ENCODE data around the gene MFN2.

The MFN2 gene

GRCh38 chr1:12052997-12053686, 72.9 kb downstream of the MFN2 start:
- no peak for DNase-seq

GRCh38 chr1:12053752-12054548, 73.7 kb downstream of the MFN2 start:
- DNase-seq: no peak

GRCh38 chr1:12055259-12055658, 75.0 kb downstream of the MFN2 start:
- no peak for DNase-seq

- DNase-seq: no peak
Measured at GRCh38 chr1:12056331-12056841, 76.1 kb downstream of the MFN2 start.

- DNase-seq: no peak
Measured at GRCh38 chr1:12057382-12057781, 77.1 kb downstream of the MFN2 start.

GRCh38 chr1:12057940-12058687, 77.9 kb downstream of the MFN2 start:
- DNase-seq: no peak

- no peak for DNase-seq
Measured at GRCh38 chr1:12059226-12059625, 79.0 kb downstream of the MFN2 start.

GRCh38 chr1:12059722-12060464, 79.6 kb downstream of the MFN2 start:
- no peak for DNase-seq

GRCh38 chr1:12060500-12060899, 80.3 kb downstream of the MFN2 start:
- no peak for DNase-seq
